ENCODE data around the gene CACNA1H.

GRCh38 chr16:1122398-1122765 lies 30.5 kb upstream of the CACNA1H start:
- TF ChIP-seq CTCF (IDR thresholded peaks at IDR 0.05), result no peak
- no peak for TF ChIP-seq POLR2AphosphoS5 (IDR thresholded peaks at IDR 0.05; ENCODE audit: low read depth, low read length)
- no peak for TF ChIP-seq SIN3A (IDR thresholded peaks at IDR 0.05; ENCODE audit: borderline replicate concordance, insufficient read depth, low read depth, low read length)
